ENCODE results near the gene HOXB13.

Gene HOXB13

DNA sequence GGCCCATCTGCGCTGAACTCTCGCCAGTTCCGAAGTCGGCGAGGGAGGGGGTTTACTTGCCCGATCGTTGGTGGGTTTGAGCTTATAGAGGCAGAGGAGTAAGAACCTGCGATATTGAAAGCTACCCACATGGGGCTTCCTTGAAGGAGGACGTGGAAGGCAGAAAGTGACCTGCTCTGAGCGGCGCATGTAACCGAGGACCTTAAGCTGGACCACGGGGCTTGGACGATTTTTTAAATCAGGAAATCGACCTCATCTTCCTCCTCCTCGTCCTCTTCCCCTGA, 3.6 kb downstream of the HOXB13 start:
- H4K20me1 ChIP-seq (ENCODE audit: low read depth, low read length), result no peaks in the 10 kb centered on the region
- no peak overlapping the region for H2AFZ ChIP-seq (ENCODE audit: low read depth, low read length, severe bottlenecking)
- TF ChIP-seq CTCF (IDR thresholded peaks at IDR 0.05; ENCODE audit: insufficient read depth, low read length, poor library complexity, severe bottlenecking) (no peak), EZH2phosphoT487 (conservative IDR thresholded peaks at IDR 0.05; ENCODE audit: low read length) (no peak)
- no peak overlapping the region for H3K9ac ChIP-seq (ENCODE audit: low read length)
- no peaks in the 10 kb centered on the region for H3F3A ChIP-seq (ENCODE audit: insufficient read depth)
- no peak overlapping the region for H3K4me3 ChIP-seq (ENCODE audit: insufficient read depth, low read length, poor library complexity, severe bottlenecking)
- H3K36me3 ChIP-seq (ENCODE audit: low read length), result no peaks in the 10 kb centered on the region
- no peak overlapping the region for H3K4me2 ChIP-seq (ENCODE audit: low read depth, low read length, poor library complexity, severe bottlenecking)
- H3K9me2 ChIP-seq (replicated peaks; ENCODE audit: insufficient read depth, low read length), result no peaks in the 10 kb centered on the region
- no peaks in the 10 kb centered on the region for H3K9me3 ChIP-seq (ENCODE audit: insufficient read depth, low read length)
- H3K79me2 ChIP-seq (ENCODE audit: insufficient read depth, low read length), result no peaks in the 10 kb centered on the region
- no peaks in the 10 kb centered on the region for H3K27me3 ChIP-seq (ENCODE audit: low read length)
- no peak overlapping the region for H3K27ac ChIP-seq (ENCODE audit: low read depth, low read length)

DNA sequence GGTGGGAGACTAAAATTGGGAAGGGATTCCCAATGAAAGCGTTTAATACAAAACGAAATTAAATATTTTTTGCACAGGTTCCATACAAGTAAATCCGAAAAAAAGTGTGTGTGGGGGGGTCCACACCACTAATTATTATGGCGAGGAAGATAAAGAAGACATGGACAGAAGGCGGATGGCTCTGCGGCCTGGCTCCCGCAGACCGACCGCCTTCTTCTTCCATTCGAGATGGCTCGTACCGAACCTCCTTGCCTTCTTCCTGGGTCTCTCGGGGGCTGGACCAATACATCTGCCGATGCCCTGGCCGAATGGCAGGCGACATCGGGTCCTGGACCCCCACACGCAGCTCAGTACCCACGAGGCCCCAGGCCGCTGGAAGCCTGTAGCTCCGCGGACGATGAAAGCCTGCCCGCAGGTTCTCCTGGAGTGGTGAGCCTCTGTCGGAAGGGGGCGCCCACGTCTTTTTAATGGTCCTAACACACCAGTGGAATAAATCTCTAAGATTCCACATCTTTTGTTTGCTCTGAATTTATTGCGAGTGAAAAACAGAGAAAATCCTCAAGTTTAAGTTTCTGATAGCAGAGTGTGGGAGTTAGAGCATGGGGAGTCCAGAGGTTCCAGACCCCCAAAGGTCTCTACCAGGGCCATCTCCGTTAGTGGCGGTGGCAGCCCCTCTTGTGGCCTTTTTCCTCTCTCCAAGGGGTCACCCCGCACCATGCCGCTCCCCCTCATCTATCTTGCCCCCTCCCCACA, 4.1 kb downstream of the HOXB13 start:
- H3K27me3 ChIP-seq (ENCODE audit: low read length), result no peaks in the 10 kb centered on the region
- no peak overlapping the region for H3K27ac ChIP-seq (ENCODE audit: low read depth, low read length)
- H2AFZ ChIP-seq (ENCODE audit: low read depth, low read length, severe bottlenecking), result no peak overlapping the region
- no peak overlapping the region for H3K4me2 ChIP-seq (ENCODE audit: low read depth, low read length, poor library complexity, severe bottlenecking)
- H3F3A ChIP-seq (ENCODE audit: insufficient read depth), result no peaks in the 10 kb centered on the region
- no peak overlapping the region for H3K4me3 ChIP-seq (ENCODE audit: insufficient read depth, low read length, poor library complexity, severe bottlenecking)
- peak; percentile 60 for TF ChIP-seq CTCF (IDR thresholded peaks at IDR 0.05; ENCODE audit: insufficient read depth, low read length, poor library complexity, severe bottlenecking)
- TF ChIP-seq EZH2phosphoT487 (conservative IDR thresholded peaks at IDR 0.05; ENCODE audit: low read length), result no peak
- H3K9me3 ChIP-seq (ENCODE audit: insufficient read depth, low read length), result no peaks in the 10 kb centered on the region
- no peak overlapping the region for H3K9ac ChIP-seq (ENCODE audit: low read length)
- H3K36me3 ChIP-seq (ENCODE audit: low read length), result no peaks in the 10 kb centered on the region
- H3K79me2 ChIP-seq (ENCODE audit: insufficient read depth, low read length), result no peaks in the 10 kb centered on the region
- H4K20me1 ChIP-seq (ENCODE audit: low read depth, low read length), result no peaks in the 10 kb centered on the region
- H3K9me2 ChIP-seq (replicated peaks; ENCODE audit: insufficient read depth, low read length), result no peaks in the 10 kb centered on the region

DNA sequence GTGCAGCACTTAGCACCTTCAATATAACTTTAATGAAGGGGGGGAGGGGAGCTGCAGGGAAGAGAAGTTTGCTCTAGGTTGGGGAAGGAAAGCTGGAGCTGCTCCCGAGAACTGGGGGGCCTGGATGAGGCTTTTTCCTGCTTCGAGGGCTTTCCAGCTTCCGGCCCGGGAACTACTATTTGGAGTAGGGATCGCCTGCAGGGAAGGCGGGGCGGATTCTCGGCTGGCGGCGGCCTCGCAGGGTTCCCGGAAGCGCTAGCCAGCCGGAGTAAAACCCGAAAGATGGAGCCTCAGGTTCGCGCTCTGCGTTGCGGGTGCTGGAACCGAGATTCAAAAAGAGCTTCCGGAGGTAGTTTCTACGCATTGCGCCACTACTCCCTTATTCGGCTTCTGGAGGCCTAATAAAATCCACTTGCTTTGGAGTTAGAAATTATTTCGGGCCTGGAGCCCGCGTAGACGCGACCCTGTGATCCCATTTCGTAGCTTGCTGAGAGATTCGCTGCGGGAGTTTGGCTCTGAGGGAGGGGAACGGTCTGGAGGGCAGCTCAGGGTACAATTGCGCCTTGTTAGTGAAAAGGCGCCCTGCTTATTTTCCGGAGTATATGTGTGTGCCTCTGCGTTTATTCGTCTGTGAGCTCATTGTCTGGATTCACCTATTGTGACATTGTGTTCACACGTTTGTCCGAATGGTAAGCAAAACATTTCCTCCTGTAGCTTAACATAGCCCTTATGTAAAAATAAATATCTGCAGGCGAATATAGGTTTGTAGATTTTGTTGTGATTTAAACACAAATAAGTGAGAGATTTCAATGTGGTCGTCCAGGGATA, 4.9 kb downstream of the HOXB13 start:
- TF ChIP-seq EZH2phosphoT487 (conservative IDR thresholded peaks at IDR 0.05; ENCODE audit: low read length) (no peak), CTCF (IDR thresholded peaks at IDR 0.05; ENCODE audit: insufficient read depth, low read length, poor library complexity, severe bottlenecking) (no peak)
- no peaks in the 10 kb centered on the region for H3K79me2 ChIP-seq (ENCODE audit: insufficient read depth, low read length)
- H3K9ac ChIP-seq (ENCODE audit: low read length), result no peak overlapping the region
- H2AFZ ChIP-seq (ENCODE audit: low read depth, low read length, severe bottlenecking), result no peak overlapping the region
- no peak overlapping the region for H3K4me3 ChIP-seq (ENCODE audit: insufficient read depth, low read length, poor library complexity, severe bottlenecking)
- no peaks in the 10 kb centered on the region for H3F3A ChIP-seq (ENCODE audit: insufficient read depth)
- no peaks in the 10 kb centered on the region for H4K20me1 ChIP-seq (ENCODE audit: low read depth, low read length)
- H3K27me3 ChIP-seq (ENCODE audit: low read length), result no peaks in the 10 kb centered on the region
- no peaks in the 10 kb centered on the region for H3K36me3 ChIP-seq (ENCODE audit: low read length)
- H3K4me2 ChIP-seq (ENCODE audit: low read depth, low read length, poor library complexity, severe bottlenecking), result no peak overlapping the region
- H3K9me2 ChIP-seq (replicated peaks; ENCODE audit: insufficient read depth, low read length), result no peaks in the 10 kb centered on the region
- H3K9me3 ChIP-seq (ENCODE audit: insufficient read depth, low read length), result no peaks in the 10 kb centered on the region
- H3K27ac ChIP-seq (ENCODE audit: low read depth, low read length), result no peak overlapping the region

Data from SU-DHL-6 (cell line).